ENCODE measurements around the gene ATOH1.

Gene ATOH1

GRCh38 chr4:93786149-93786548 lies 42.4 kb upstream of the ATOH1 start:
- ATAC-seq: no peak
- TF ChIP-seq ARNTL (CRISPR knock-in tag; IDR thresholded peaks at IDR 0.05; ENCODE audit: borderline replicate concordance, low read depth): no peak
- no peak for TF ChIP-seq ZFP3 (CRISPR knock-in tag; IDR thresholded peaks at IDR 0.05)
- TF ChIP-seq POU6F1 (CRISPR knock-in tag; IDR thresholded peaks at IDR 0.05; ENCODE audit: borderline replicate concordance, low read depth): no peak
- no peak for TF ChIP-seq ISL1 (CRISPR knock-in tag; IDR thresholded peaks at IDR 0.05)
- TF ChIP-seq CSRNP3 (CRISPR knock-in tag; IDR thresholded peaks at IDR 0.05): no peak

- TF ChIP-seq ZNF565 (CRISPR knock-in tag; conservative IDR thresholded peaks at IDR 0.05; ENCODE audit: low read depth): no peak
- no peak for TF ChIP-seq ZNF8 (CRISPR knock-in tag; IDR thresholded peaks at IDR 0.05)
- TF ChIP-seq ZC3H10 (CRISPR knock-in tag; IDR thresholded peaks at IDR 0.05): no peak
- no peak for TF ChIP-seq ESRRG (CRISPR knock-in tag; IDR thresholded peaks at IDR 0.05)
- peak; percentile 83 for ATAC-seq
Measured at GRCh38 chr4:93788712-93789111, 39.8 kb upstream of the ATOH1 start.

- peak; percentile 92 for ATAC-seq
- no peak for TF ChIP-seq ZC3H10 (CRISPR knock-in tag; IDR thresholded peaks at IDR 0.05)
- TF ChIP-seq ISL1 (CRISPR knock-in tag; IDR thresholded peaks at IDR 0.05): no peak
- no peak for TF ChIP-seq OSR1 (CRISPR knock-in tag; IDR thresholded peaks at IDR 0.05)
- TF ChIP-seq RARB (CRISPR knock-in tag; IDR thresholded peaks at IDR 0.05): no peak
- TF ChIP-seq ZFP30 (CRISPR knock-in tag; IDR thresholded peaks at IDR 0.05): no peak
- no peak for TF ChIP-seq CREB5 (CRISPR knock-in tag; IDR thresholded peaks at IDR 0.05; ENCODE audit: low read depth)
Measured at GRCh38 chr4:93791570-93792195, 36.9 kb upstream of the ATOH1 start.

- TF ChIP-seq ESRRG (CRISPR knock-in tag; IDR thresholded peaks at IDR 0.05) (no peak), PATZ1 (CRISPR knock-in tag; IDR thresholded peaks at IDR 0.05; ENCODE audit: borderline replicate concordance) (no peak), ZNF8 (CRISPR knock-in tag; IDR thresholded peaks at IDR 0.05) (no peak), ZFP3 (CRISPR knock-in tag; IDR thresholded peaks at IDR 0.05) (no peak), ISL1 (CRISPR knock-in tag; IDR thresholded peaks at IDR 0.05) (no peak), ARNTL (CRISPR knock-in tag; IDR thresholded peaks at IDR 0.05; ENCODE audit: borderline replicate concordance, low read depth) (no peak), GLIS3 (CRISPR knock-in tag; IDR thresholded peaks at IDR 0.05) (no peak), TOX (CRISPR knock-in tag; IDR thresholded peaks at IDR 0.05; ENCODE audit: borderline replicate concordance) (no peak), ZC3H10 (CRISPR knock-in tag; IDR thresholded peaks at IDR 0.05) (no peak), OSR1 (CRISPR knock-in tag; IDR thresholded peaks at IDR 0.05) (no peak), BACH2 (CRISPR knock-in tag; IDR thresholded peaks at IDR 0.05; ENCODE audit: borderline replicate concordance) (no peak), RARB (CRISPR knock-in tag; IDR thresholded peaks at IDR 0.05) (no peak)
- ATAC-seq: no peak
Measured at GRCh38 chr4:93802045-93802444, 26.5 kb upstream of the ATOH1 start.

- no peak for TF ChIP-seq ZNF565 (CRISPR knock-in tag; conservative IDR thresholded peaks at IDR 0.05; ENCODE audit: low read depth)
- no peak for TF ChIP-seq CSRNP3 (CRISPR knock-in tag; IDR thresholded peaks at IDR 0.05)
- no peak for TF ChIP-seq ISL1 (CRISPR knock-in tag; IDR thresholded peaks at IDR 0.05)
- TF ChIP-seq ZNF70 (CRISPR knock-in tag; IDR thresholded peaks at IDR 0.05): no peak
- no peak for TF ChIP-seq RARB (CRISPR knock-in tag; IDR thresholded peaks at IDR 0.05)
- no peak for ATAC-seq
Measured at GRCh38 chr4:93809773-93810172, 18.8 kb upstream of the ATOH1 start.

Data from SK-N-SH treated with all-trans-retinoic acid at 6 μM for 48 hours (cell line).